Right cardiac atrium (tissue), 5 donors: ENCODE data around the gene TP73. TPM values are rescaled to one million over a fixed set of nuclear protein-coding genes. Genes with fewer than 3 reads are reported as not detected.
A peak's percentile ranks its signal among the peaks of the same experiment; 100 is the strongest.
"Not testable (repeated sequence)": the region's sequence is repeated elsewhere in the genome, so short reads cannot be mapped to it uniquely, and the experiment has no call there.

Experiments used
- ATAC-seq, 2 donors: fragments of 200-7000 bp; cut with Tn5 transposase; one replicate each; pipeline versions ENCODE4 v1.8.0 to v1.9.1; 2020; ENCODE audit warnings: moderate library complexity in 2 of 2, mild to moderate bottlenecking in 1 of 2
- DNase-seq, 3 donors: peaks; one replicate each; pipeline ENCODE4 v3.0.0-alpha.2; 2020
- H3K27ac ChIP-seq: one replicate; pipeline ENCODE4 v1.5.1; 2013; ENCODE audit warnings: mild to moderate bottlenecking, low read length, control low read depth, moderate library complexity
- H3K27me3 ChIP-seq: one replicate; pipeline ENCODE4 v1.6.1; 2013; ENCODE audit not compliant: control insufficient read depth, insufficient read depth
- H3K4me1 ChIP-seq: one replicate; pipeline ENCODE4 v1.6.1; 2013; ENCODE audit warnings: low read length; ENCODE audit not compliant: control insufficient read depth, insufficient read depth
- H3K4me3 ChIP-seq: one replicate; pipeline ENCODE4 v1.5.1; 2013; ENCODE audit warnings: low read length, control low read depth
- H3K9me3 ChIP-seq: one replicate; pipeline ENCODE4 v1.6.1; 2013; ENCODE audit warnings: low read length; ENCODE audit not compliant: control insufficient read depth
- WGBS: extraction: QIAGEN DNeasy Blood & Tissue Kit; methylation state at CpG from one replicate; pipeline ENCODE4 v1.1.7; 2013; 5-methylcytosine and 5-hydroxymethylcytosine counted together
- intact Hi-C, 4 donors: fragments of 100-400 bp; cut with DNase I; formaldehyde crosslinking; loops; one replicate each; pipeline versions ENCODE4 v1.11.0 to v1.14.0; 2022 to 2023
- polyA plus RNA-seq: library from polyadenylated mRNA; stranded (reverse); fragments of 200-250 nt; gene quantifications from one replicate; pipeline ENCODE4 v1.2.3, GENCODE V29; 2013
- total RNA-seq, 4 donors: library from RNA; stranded (reverse); fragmentation: NEBNext Ultra II Directional; extraction: Animal tissue kit (Norgen Biotek cat#: 25700); gene quantifications; one replicate each; pipeline ENCODE4 v1.2.1, GENCODE V29; 2021
- donor health status: healthy with polysubstance abuse.
- donor health status: DM: no; HTN: yes; CAD: no.
- donor health status: DM: no; HTN: no; CAD: no.
- donor health status: DM: no; HTN: yes; CAD: no; lungs with severe emphysema.
- donor health status: DM: yes; HTN: yes; CAD: no.

The TP73 gene
- total and polyA plus RNA-seq, 5 donors = 0.07 to 0.18 TPM; not detected in 3

GRCh38 chr1:3714284-3714741, 62.0 kb downstream of the TP73 start:
- no peak overlapping the region for H3K4me3 ChIP-seq
- peaks cover 2% of the 10 kb centered on the region for H3K4me1 ChIP-seq
- H3K9me3 ChIP-seq = no peaks in the 10 kb centered on the region
- ATAC-seq (peak in 1 of 2 donors; percentile 10), DNase-seq (peak; percentile 45 to 81 (median 73))
- WGBS = 39% methylated on average over 10 of the region's 10 CpGs
- no peak overlapping the region for H3K27ac ChIP-seq
- no peaks in the 10 kb centered on the region for H3K27me3 ChIP-seq
- intact Hi-C loops = loop anchor here in 1 of 4 donors (10.0 kb wide), 1 partner anchor 260 kb away; the partner anchor contains the start of gene ARHGEF16

GRCh38 chr1:3714814-3715213, 62.5 kb downstream of the TP73 start:
- H3K27ac ChIP-seq = no peak overlapping the region
- no peak for DNase-seq
- H3K9me3 ChIP-seq = no peaks in the 10 kb centered on the region
- no peak overlapping the region for H3K4me3 ChIP-seq
- H3K27me3 ChIP-seq = no peaks in the 10 kb centered on the region
- whole genome bisulfite sequencing = 74% methylated on average over 10 of the region's 10 CpGs
- peaks cover 2% of the 10 kb centered on the region for H3K4me1 ChIP-seq
- intact Hi-C loops = loop anchor here in 1 of 4 donors (10.0 kb wide), 1 partner anchor 260 kb away; the partner anchor contains the start of gene ARHGEF16
- ATAC-seq = no peak

- Histone ChIP-seq H3K9me3 (no peaks in the 10 kb centered on the region), H3K27ac (no peak overlapping the region), H3K27me3 (no peaks in the 10 kb centered on the region), H3K4me1 (peaks cover 2% of the 10 kb centered on the region), H3K4me3 (no peak overlapping the region)
- DNase-seq (no peak), ATAC-seq (no peak)
- 80% methylated on average over 6 of the region's 6 CpGs for WGBS
- intact Hi-C loops = loop anchor here in 1 of 4 donors (10.0 kb wide), 1 partner anchor 262 kb away; the partner anchor contains the start of gene ARHGEF16
Measured at GRCh38 chr1:3716351-3716750, 64.0 kb downstream of the TP73 start.

- Histone ChIP-seq H3K4me3 (no peak overlapping the region), H3K9me3 (no peaks in the 10 kb centered on the region), H3K4me1 (peaks cover 2% of the 10 kb centered on the region), H3K27me3 (no peaks in the 10 kb centered on the region), H3K27ac (no peak overlapping the region)
- ATAC-seq (no peak), DNase-seq (no peak)
- intact Hi-C loops = loop anchor here in 1 of 4 donors (10.0 kb wide), 1 partner anchor 262 kb away; the partner anchor contains the start of gene ARHGEF16
- WGBS = 56% methylated on average over 33 of the region's 33 CpGs
Measured at GRCh38 chr1:3717041-3717714, 64.9 kb downstream of the TP73 start.

- Histone ChIP-seq H3K4me1 (peaks cover 2% of the 10 kb centered on the region), H3K9me3 (no peaks in the 10 kb centered on the region), H3K27me3 (no peaks in the 10 kb centered on the region), H3K27ac (no peak overlapping the region), H3K4me3 (no peak overlapping the region)
- peak; percentile 3 to 10 for ATAC-seq
- 28% methylated on average over 40 of the region's 40 CpGs for WGBS
- intact Hi-C loops = loop anchor here in 1 of 4 donors (10.0 kb wide), 1 partner anchor 263 kb away; the partner anchor contains the start of gene ARHGEF16
- no peak for DNase-seq
Measured at GRCh38 chr1:3717715-3718601, 65.6 kb downstream of the TP73 start.

- intact Hi-C loops = loop anchor here in 1 of 4 donors (10.0 kb wide), 1 partner anchor 264 kb away; the partner anchor contains the start of gene ARHGEF16
- no peaks in the 10 kb centered on the region for H3K27me3 ChIP-seq
Measured at GRCh38 chr1:3718764-3719163, 66.4 kb downstream of the TP73 start.

GRCh38 chr1:3721955-3722465, 69.7 kb downstream of the TP73 start:
- intact Hi-C loops = loop anchor here in 1 of 4 donors (10.0 kb wide), 1 partner anchor 157 kb away; no protein-coding TSS in a partner anchor
- DNase-seq (no peak), ATAC-seq (no peak)
- 77% methylated on average over 20 of the region's 20 CpGs for WGBS
- no peaks in the 10 kb centered on the region for H3K4me1 ChIP-seq
- no peaks in the 10 kb centered on the region for H3K9me3 ChIP-seq
- H3K4me3 ChIP-seq = no peak overlapping the region
- no peak overlapping the region for H3K27ac ChIP-seq
- H3K27me3 ChIP-seq = no peaks in the 10 kb centered on the region

More at GRCh38 chr1:3718764-3719163, 66.4 kb downstream of the TP73 start:
- H3K27ac ChIP-seq = no peak overlapping the region
- DNase-seq (no peak), ATAC-seq (no peak)
- WGBS = 85% methylated on average over 14 of the region's 14 CpGs
- no peak overlapping the region for H3K4me3 ChIP-seq
- H3K9me3 ChIP-seq = no peaks in the 10 kb centered on the region
- no peaks in the 10 kb centered on the region for H3K4me1 ChIP-seq

GRCh38 chr1:3722846-3723245, 70.5 kb downstream of the TP73 start:
- intact Hi-C loops = loop anchor here in 1 of 4 donors (10.0 kb wide), 1 partner anchor 158 kb away; no protein-coding TSS in a partner anchor
- Histone ChIP-seq H3K27ac (no peak overlapping the region), H3K4me1 (no peaks in the 10 kb centered on the region), H3K4me3 (no peak overlapping the region), H3K9me3 (no peaks in the 10 kb centered on the region), H3K27me3 (no peaks in the 10 kb centered on the region)
- no peak for ATAC-seq
- 77% methylated on average over 3 of the region's 3 CpGs for WGBS
- no peak for DNase-seq

- DNase-seq = peak; percentile 73 to 89 (median 88)
- peak; percentile 35 to 36 for ATAC-seq
- H3K27ac ChIP-seq, H3K4me3 ChIP-seq, H3K9me3 ChIP-seq, H3K4me1 ChIP-seq, H3K27me3 ChIP-seq: not testable (repeated sequence)
- WGBS = 40% methylated on average over 18 of the region's 18 CpGs
- intact Hi-C loops = loop anchor here in 1 of 4 donors (10.0 kb wide), 1 partner anchor 160 kb away; no protein-coding TSS in a partner anchor
Measured at GRCh38 chr1:3724416-3725030, 72.2 kb downstream of the TP73 start.

- Histone ChIP-seq H3K4me3 (no peak overlapping the region), H3K27me3 (no peaks in the 10 kb centered on the region), H3K27ac (no peak overlapping the region), H3K4me1 (no peaks in the 10 kb centered on the region), H3K9me3 (no peaks in the 10 kb centered on the region)
- DNase-seq (no peak), ATAC-seq (no peak)
- intact Hi-C loops = loop anchor here in 1 of 4 donors (10.0 kb wide), 1 partner anchor 161 kb away; no protein-coding TSS in a partner anchor
- WGBS = 94% methylated on average over 2 of the region's 2 CpGs
Measured at GRCh38 chr1:3725366-3725765, 73.0 kb downstream of the TP73 start.
